ENCODE measurements around the gene MATN4. TPM values are rescaled to one million over a fixed set of nuclear protein-coding genes. Genes with fewer than 3 reads are reported as not detected.

MATN4 gene
- total and polyA plus RNA-seq, 2 of the 13 experiments (the other 11 are each of a cell fraction or from before 2014, with no cell fraction given), result not detected

GRCh38 chr20:45344168-45344860 is 36.2 kb upstream of the MATN4 start (continued):
- TF ChIP-seq ZNF292 (CRISPR knock-in tag; IDR thresholded peaks at IDR 0.05; ENCODE audit: borderline replicate concordance, low read depth) (0 out of 2 replicates have a peak, but pooled peaks have one; percentile 43), ZBTB21 (CRISPR knock-in tag; IDR thresholded peaks at IDR 0.05) (peak; percentile 78), ZFY (CRISPR knock-in tag; IDR thresholded peaks at IDR 0.05) (no peak; the same call in 1 of the 2 replicates), FIP1L1 (IDR thresholded peaks at IDR 0.05; ENCODE audit: borderline replicate concordance, insufficient read depth, low read depth, low read length) (0 out of 2 replicates have a peak, but pooled peaks have one; percentile 52), ZNF614 (CRISPR knock-in tag; IDR thresholded peaks at IDR 0.05; ENCODE audit: borderline replicate concordance) (0 out of 2 replicates have a peak, but pooled peaks have one; percentile 20), MTF1 (CRISPR knock-in tag; IDR thresholded peaks at IDR 0.05) (no peak), ATRX (CRISPR knock-in tag; IDR thresholded peaks at IDR 0.05; ENCODE audit: borderline replicate concordance) (0 out of 2 replicates have a peak, but pooled peaks have one; percentile 8), POGK (CRISPR knock-in tag; conservative IDR thresholded peaks at IDR 0.05) (0 out of 2 replicates have a peak, but pooled peaks have one; percentile 49), FLYWCH1 (CRISPR knock-in tag; IDR thresholded peaks at IDR 0.05) (0 out of 2 replicates have a peak, but pooled peaks have one; percentile 47), FOSL2 (CRISPR knock-in tag; IDR thresholded peaks at IDR 0.05) (peak; percentile 98), ZNF773 (CRISPR knock-in tag; IDR thresholded peaks at IDR 0.05; ENCODE audit: borderline replicate concordance) (0 out of 2 replicates have a peak, but pooled peaks have one; percentile 29), JUN (CRISPR knock-in tag; IDR thresholded peaks at IDR 0.05) (peak; percentile 86; the same call in 1 of the 2 replicates), ZNF670 (CRISPR knock-in tag; IDR thresholded peaks at IDR 0.05; ENCODE audit: borderline replicate concordance) (peak; percentile 92; the same call in 1 of the 2 replicates), ATF7 (IDR thresholded peaks at IDR 0.05) (peak; percentile 25; the same call in 1 of the 2 replicates), ATF7 (CRISPR knock-in tag; IDR thresholded peaks at IDR 0.05) (peak; percentile 77; the same call in 1 of the 2 replicates), MXD4 (CRISPR knock-in tag; IDR thresholded peaks at IDR 0.05) (no peak), PHF21A (CRISPR knock-in tag; IDR thresholded peaks at IDR 0.05) (peak; percentile 92; the same call in 1 of the 2 replicates), ZFP36 (IDR thresholded peaks at IDR 0.05; ENCODE audit: borderline replicate concordance, low read depth, low read length, partially characterized antibody) (no peak), HBP1 (CRISPR knock-in tag; IDR thresholded peaks at IDR 0.05; ENCODE audit: low read depth) (peak; percentile 15; the same call in 1 of the 2 replicates), FOXC1 (CRISPR knock-in tag; IDR thresholded peaks at IDR 0.05; ENCODE audit: borderline replicate concordance) (0 out of 2 replicates have a peak, but pooled peaks have one; percentile 6), JUND (CRISPR knock-in tag; IDR thresholded peaks at IDR 0.05) (peak; percentile 89), ZNF34 (CRISPR knock-in tag; IDR thresholded peaks at IDR 0.05; ENCODE audit: borderline replicate concordance) (0 out of 2 replicates have a peak, but pooled peaks have one; percentile 44), BCL6 (CRISPR knock-in tag; IDR thresholded peaks at IDR 0.05) (peak; percentile 56; the same call in 1 of the 2 replicates), FOXP1 (IDR thresholded peaks at IDR 0.05) (no peak), FOXP1 (CRISPR knock-in tag; IDR thresholded peaks at IDR 0.05) (no peak), ETV5 (CRISPR knock-in tag; IDR thresholded peaks at IDR 0.05; ENCODE audit: borderline replicate concordance) (no peak)
